ENCODE measurements around the gene CMSS1.

Gene CMSS1

DNA sequence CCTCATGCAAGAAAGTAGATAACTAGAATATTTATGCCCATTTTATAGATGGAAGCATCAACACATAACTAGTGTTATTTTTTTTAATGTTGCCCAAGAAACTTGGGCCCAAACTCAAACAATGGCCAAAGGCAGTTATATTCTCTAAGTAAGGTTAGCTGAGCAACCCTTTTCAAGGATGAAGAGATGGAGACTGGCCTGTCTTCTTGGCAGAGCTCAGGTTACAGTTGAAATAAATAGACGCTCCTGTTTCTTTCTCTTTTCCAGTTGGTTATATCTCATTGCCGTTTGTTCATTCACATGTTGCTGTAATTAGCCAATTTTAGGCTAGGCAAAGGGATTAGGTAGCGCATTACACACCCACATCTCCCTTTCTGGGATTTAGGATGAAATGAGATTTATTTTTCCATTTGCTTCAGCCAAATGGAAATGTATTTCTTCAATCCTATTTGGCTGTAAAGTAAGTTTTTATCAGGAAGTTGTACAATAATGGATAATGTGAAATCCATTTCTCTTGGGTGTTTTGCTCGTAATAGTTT, 93.2 kb downstream of the CMSS1 start:
- DNase-seq, result no peak

DNA sequence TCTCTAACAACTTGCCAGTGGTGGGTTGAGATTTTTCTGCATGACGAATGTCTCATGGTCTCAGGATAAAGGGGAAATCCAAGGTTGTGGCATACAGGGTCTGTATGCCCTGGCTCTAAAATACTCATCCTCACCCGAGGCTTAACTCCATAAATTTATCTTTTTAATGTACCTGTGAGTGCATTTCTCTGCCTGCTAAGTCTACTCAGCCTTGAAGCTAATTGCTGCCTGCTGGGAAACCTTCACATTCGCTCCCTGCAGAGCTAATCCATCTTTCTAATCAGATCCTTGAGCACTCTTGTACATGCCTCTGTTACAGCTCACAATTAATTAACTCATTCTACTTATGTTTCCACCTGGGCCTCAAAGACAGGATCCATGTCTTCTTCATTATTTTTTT, 93.8 kb downstream of the CMSS1 start:
- no peak for DNase-seq

DNA sequence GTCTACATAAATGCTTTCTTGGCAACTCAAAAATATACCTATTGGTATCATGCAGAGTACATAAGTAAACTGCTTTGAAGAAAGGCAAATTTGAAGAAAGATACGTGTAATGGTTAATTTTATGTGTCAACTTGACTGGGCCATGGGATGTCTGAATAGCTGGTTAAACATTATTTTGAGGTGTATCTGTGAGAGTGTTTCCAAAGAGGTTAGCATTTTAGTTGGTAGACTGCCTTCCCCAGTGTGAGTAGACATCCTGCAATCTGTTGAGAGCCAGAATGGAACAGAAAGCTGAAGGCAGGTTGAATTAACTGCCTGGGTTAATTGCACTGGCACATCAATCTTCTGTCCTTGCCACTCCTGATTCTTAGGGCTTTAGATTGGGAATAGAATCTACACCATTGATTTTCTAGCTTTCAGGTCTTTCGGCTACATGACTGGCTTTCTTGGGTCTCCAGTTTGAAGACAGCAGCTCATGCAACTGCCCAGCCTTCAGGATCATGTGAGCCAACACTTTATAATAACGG, 98.3 kb downstream of the CMSS1 start:
- DNase-seq, result no peak

DNA sequence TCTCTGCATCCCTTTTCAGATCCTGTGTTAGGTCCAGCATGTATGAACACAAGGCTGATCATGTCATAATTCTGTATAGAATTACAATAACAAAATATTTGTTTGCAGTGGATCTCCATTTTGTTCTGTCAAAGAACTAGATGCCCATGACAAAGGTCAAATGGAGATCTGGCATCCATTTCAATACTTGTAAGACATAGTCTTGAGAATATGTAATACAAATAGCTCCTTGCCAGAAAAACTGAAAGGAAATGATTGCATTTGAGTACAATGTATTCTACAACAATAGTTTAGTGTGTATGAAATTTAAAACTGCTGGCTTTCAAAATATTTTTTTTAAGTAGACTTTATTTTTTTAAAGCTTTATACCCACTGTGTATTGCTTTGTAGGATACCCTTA, 101.1 kb downstream of the CMSS1 start:
- DNase-seq, result no peak

DNA sequence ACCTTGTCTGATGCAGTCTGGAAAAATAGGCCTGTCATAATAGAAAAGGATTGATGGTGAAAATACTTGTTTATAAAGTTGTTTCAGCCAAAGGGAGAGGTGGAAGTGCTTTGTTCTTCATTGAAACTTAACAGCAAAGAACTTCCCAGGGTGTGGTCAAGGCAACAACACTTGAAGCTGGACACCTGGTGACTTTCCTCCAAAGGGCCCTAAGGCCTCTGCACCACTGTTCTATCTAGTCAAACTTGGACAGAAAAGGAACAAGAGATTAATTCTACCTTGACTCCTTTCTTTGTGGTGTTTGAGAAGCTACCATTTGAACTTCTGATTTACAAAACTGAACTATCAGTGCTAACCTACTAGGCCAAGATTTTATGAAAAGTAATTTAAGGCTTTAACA, 102.0 kb downstream of the CMSS1 start:
- no peak for DNase-seq

DNA sequence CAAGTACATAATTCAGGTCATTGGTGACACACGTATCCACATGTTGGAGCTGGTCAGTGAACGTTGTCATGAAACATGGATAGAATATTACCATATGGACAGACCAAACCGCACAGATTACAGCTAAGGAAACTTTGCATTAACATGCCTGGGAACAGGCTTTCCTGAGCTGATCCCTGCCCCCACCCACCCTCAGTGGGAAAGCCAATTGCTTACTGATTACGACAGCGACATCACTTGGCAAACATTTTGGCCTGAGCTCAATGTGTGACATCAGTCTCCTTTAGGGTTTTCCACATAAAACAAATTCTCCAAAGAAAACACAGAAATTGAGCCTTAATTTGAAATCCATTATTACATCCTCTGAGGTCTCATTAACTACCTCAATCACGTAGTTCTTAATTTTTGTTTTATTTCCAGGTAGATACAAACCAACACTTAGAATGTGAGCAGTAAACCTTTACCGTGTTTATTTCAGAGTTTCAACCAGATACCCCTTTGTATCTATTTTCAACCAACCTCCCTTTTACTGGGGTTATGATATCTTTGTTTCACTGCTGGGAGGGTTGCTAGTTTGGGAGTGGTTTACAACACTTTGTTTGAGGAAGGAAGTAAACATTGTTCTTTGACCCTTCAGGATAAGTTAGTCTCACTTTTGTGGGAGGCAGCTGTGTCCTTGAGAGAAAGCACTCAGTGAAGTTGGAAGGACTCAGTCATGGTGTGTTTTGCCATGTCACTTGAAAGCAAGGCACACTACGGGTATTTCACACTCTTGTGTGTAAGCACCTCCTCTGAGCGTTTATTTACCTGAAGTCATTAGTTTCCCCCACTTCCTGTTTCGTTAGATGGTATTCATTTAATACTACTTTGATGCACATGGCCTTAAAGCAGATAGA, 103.1 kb downstream of the CMSS1 start:
- DNase-seq, result no peak

DNA sequence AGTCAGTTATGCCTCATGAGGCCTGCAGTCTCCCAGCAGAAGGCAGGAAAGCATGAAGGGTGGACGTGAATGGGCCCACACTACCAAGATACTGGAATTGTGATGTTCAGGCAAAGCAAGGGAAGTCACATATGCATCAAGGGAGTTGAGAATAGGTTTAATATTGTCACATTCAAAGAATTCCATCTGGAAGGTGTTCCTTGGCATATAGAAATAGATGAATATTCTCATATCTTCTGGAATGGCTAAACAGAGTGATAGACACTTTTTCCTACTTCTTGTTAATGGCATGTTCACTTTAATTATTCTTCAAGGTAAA, 103.7 kb downstream of the CMSS1 start:
- DNase-seq, result no peak

DNA sequence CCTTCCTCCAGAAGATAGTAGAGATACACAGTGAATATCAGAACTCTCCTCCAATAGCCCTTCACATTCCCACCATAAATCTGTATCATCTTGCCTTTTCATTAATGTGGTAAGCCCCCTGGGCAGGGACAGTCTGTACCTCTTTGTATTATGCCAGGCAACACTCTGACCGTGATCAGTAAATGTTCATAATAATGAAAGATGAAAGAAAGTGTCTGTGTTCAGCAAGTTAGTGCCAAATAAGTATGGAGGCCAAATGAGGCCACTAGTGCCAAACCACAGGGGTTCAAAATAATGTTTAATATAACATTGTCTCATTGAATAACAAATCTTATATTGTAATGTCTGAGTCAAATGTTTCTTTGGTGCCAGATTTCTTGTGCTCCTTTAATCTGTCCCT, 104.3 kb downstream of the CMSS1 start:
- DNase-seq, result no peak

DNA sequence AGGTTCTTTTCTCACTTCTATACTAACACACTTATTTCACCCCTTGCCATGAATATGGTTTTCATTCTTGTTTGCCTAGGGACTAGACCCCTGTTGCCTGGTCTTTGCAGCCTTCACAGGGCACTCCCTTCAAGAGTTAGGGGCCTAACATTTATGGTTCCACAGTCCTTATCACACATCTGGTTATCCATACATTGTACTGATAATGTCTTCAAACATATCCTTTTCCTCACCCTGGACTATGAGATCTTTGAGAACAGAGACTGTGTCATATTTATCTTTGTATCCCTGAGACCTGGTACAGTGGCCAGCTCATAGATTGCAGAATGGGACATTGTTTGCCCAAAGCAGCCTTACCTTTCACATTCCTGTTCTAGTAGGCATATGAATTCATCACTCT, 106.2 kb downstream of the CMSS1 start:
- DNase-seq, result no peak

DNA sequence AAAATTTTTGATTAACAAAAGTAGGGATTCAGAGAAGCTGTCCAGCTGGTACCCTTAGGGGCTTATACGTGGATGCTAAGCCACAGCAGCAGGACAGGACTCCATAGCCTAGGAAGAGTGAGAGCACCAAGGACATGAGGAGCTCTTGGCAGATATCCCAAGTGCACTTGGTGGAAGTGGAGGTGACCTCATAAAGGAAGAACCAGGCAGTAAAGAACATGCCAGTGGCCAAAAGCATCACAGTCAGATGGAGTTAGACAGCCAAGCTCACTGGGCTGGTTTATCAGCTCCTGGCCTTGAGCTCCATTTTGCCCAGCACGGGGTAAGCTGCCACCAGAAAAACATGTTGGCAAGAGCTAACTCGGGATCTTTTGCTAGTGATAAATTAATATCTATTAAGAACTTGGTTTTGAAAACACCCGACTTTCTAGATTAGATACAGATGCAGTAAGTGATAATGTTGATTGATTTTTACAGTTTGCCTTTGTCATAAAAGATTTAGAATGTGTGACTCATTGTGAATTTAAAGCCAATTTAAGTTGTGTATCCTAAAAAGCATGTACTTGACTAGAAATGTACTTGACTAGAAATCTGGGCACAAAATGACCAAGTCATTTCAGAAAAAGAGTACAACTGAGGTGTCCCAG, 108.0 kb downstream of the CMSS1 start:
- peak in 1 of 2 experiments; percentile 18 for DNase-seq

DNA sequence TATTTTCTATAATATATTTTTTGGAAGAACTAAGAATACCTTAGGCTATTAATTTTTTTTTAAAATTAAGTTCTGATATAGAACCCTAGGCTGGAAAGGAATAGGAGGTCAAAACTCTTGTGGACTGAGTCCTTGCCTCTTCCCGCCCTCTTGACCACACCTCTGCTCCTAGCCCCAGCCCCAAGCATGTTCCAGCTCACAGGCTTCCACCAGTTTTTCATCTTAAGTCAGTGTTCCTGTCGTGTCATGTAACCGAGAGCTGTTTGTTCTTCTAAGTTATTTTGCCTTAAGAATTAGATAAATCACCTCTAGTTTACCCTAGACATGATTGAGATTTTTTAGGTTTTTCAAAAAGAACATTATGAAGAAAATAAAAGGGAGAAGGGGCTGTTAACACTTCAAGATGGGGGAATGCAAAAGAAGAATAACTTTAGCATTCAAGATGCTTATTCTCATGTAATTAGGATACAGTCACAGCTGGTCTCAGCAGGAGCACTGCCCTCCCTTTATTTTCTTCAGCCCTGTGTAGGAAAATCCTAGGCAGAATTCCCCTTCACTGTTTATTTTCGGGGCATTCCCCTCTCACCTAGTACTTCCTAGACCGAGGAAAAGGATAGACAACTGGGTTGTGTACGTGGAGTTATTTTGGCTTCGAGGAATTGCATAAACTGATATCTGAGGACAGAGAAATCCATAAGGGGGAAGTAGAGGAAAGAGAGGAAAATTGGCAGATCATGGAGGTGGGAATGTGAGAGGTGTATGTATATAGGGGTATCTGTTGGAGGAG, 110.2 kb downstream of the CMSS1 start:
- no peak for DNase-seq

DNA sequence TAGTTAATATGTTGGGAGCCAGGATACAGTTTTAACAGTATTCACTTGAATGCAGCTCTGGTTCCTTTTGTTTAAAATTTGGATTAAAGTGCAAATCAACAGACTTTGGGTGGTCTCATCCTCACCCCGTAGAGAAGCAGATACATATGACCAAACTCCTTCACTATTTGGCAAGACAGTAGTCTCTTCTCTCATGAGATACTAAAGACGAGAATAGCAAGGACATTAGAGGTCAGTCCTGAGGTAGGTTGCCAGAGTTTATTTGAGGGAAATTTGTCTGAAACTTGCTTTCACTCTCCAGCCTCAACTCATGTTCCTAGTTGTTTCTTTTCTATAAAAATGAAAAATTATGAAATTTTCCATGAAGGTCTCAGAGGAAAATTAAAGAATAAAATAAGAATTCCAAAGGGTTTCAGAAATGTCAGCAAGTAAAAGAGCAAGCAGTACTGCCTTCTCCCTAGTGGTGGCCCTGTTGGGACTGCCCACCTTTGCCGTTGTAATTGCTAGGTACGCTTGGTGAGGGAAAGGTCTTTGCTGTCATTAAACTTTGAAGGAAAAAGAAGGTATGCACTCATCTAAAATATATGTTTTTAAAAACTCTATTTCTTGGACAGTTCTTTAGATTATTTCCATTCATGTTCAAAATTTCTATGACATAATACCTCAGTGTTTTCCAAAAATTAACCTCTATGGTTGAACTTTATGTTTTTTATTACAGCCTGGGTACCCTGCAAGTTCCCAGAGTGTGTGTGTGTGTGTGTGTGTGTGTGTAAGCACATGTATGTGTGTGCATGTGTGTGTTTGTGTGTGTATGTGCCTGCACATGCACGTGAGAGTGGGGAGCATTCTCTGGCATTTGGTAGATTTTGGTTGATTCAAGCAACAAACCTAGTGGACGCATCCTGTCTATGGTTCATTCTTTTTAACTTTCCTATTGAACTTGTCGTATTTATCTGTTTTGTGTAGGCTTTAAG, 111.4 kb downstream of the CMSS1 start:
- no peak for DNase-seq

DNA sequence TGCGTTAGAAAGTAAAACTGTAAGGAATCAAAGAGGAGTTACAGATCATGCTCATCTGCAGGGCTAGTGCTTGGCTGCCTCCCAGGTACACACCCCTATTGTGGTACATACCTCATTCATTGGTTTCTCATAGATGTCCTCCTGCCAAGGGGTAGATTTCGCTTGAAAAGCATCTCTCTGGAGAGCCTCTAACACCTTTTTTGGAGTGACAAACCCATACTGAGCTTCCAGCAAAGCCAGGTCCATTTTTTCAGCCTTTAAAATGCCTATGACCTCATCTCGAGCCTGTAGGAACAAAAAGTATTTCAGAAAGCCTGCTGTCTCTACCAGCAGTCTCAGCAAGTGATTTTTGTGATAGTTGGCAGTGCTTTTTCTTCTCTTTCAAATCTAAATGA, 112.1 kb downstream of the CMSS1 start:
- no peak for DNase-seq

DNA sequence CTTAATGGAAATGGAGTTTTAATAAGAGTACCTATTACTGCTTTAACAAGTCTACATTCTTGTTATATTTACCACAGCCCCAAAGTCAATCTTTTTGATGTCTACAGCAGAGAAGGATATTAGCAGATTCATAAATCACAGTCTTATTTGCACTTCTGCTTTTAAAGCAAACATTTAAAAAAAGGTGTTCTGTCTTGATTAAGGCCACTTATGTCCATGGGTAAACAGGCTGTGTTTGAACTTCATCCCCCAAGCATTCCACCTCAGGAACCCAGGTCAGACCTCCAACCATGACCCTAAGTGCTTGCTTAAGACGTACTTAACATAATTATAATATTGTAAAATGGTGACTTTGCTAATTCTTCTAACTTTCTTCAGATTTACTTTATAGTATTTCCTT, 113.4 kb downstream of the CMSS1 start:
- no peak for DNase-seq

DNA sequence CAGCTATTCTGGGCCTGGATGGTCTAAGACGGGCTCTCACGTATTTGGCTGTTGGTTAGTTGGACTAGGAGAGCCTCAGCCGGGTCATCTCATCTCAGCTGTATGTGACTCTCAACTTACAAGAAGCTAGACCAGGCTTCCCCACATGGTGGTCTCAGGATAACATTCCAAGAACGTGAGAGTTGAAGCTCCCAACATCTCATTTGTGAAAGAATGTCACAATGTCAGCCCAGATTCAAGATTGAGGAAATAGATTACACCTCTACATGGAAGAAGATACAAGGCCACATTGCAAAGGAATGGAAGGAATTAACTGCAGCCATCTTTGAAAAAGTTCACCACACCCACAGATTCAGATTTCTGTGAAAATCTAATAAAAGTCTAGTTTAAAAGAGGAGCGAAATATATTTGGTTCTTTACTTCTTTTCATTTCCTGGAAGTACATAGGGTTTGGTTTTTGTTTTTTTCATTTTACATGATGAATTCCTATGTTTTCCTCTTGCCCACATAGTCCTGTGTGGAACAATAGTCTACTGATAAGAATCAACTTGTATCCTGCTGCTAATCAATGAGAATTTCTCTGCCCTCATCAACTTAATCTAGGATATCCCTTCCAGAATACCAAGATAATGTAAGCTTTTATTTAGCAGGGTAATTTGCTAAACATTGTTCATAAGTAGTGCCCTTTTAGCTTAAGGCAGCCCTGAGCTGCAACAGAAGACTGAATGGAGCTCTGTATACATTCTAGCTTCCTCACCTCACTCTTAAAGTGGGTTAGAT, 116.5 kb downstream of the CMSS1 start:
- no peak for DNase-seq

DNA sequence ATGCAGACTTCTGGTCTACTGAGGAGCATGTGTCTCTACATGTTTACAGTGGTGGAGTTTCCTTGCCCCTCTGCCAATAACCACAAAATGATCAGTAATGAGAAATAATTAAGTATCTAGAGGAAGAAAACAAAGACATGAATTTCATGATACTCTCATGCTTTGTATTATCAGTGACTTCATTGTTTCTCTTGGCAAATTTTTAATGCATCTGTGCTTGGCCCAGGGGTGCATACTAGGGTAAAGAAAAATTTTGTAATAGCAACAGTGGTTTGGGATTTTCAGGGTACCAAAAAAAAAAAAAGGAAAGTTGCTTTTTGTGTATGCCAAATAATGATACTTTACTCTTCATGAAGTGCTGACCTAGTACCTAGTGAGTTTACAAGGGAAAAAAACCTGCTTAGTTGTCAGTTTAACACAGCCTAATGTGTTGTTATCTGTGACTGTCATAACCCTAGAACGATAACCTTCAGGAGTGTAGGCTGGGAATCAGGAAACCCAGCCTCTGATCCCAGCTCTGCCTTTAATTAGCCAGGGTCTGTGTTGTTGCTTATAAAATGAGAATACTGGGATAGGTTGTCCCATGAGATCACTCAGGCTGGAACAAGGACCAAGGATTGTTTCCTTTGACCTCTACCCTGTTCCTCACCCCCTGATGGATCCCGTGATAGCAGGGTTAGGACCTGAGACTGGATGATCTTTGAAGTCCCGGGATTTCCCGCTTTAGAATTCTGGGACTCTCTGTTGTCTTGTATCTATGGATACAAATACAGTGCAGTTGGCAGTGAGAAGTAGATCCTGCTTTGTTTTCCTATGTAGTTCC, 117.5 kb downstream of the CMSS1 start:
- DNase-seq, result peak in 1 of 2 experiments; percentile 17

DNA sequence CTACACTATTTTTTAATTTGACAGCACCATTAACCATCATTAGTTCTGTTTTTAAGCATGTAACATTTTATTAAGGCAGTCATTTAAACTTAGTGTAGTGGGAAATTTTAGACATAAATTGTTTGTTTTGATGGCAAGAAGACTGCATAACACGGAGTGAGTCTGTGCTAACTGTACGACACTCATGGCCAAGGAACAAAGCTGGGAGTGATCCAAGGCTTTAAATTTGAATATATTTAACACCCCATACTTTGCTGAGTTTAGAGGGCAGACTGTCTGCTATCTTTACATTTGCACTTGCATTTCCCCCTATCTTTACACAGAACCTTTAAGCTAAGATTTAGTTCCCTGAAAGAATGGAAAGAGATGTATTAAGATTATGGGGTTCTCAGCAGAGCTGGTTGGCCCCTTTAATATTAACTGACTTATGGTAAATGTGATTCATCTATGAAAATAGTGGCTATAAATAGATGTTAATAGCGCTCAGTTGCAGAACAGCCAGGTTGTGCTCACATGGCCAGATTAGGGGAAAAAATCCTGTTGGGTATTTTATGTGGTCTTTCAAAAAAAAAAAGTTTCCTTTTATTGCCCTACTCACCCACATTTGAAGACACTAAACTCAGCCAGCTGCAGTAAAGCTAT, 120.7 kb downstream of the CMSS1 start:
- no peak for DNase-seq

DNA sequence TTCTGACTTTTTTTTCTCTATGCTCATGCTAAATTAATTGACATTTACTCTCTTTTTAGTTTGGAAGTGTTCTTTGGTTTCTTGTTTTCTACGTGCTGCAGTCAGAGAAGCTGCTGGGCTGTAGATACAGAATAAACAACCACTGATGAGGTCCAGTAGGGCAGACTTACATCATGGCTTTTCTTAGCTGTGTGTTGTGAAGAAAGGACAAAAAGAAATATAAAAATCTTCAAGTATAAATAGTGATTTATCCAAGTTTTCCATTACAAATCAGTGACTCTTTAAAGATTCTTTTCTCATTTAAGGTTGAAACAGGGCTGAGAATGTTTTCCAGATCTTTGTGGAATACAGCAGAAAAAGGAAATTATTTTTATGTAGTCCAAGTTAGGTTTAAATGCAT, 122.2 kb downstream of the CMSS1 start:
- DNase-seq, result no peak

DNA sequence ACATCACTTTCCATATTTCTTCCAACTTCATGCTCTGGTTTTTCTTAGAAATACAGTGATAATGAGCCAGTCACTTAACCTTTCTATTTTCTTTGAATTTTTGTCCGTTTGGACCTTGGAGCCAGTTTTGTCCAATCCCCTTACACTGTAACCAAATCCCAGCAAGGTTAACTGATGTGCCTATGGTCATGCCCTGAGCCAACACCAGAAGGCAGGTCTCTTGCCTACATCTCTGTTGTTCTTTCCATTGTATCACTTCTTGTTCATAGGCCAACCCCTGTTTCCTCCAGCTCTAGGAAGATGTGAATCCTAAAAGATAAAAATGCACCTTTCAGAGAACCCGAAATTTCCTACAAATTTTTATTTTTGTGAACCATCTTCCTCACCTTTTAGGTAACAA, 122.7 kb downstream of the CMSS1 start:
- no peak for DNase-seq

DNA sequence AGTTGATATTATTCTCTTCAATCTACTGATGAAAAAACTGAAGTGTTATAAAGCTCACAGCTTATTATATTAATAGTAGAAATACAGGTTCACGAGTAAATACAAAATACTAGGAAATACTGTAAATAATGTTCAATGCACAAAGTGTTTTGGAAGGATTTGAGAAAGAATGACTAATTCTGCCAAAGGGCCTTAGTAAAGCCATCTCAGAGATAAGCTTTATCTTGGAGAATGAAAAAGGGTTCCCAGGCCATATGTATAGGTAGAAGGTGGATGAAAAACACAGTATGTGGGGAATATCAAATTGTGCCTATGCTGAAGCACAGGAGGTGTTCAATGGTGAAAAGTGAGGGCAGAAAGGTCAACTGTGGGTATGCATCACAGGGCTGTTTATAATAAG, 123.5 kb downstream of the CMSS1 start:
- no peak for DNase-seq

All from SW 1271 (cell line).